GM19193 (cell line): ENCODE data around the gene CDKAL1.

ENCODE experiments used
- POLR2A ChIP-seq: IDR thresholded peaks from 4 replicates; pipeline ENCODE4 v1.6.1; 2011; ENCODE audit not compliant: insufficient read depth, insufficient read length; ENCODE audit errors: extremely low read depth

CDKAL1 gene

DNA sequence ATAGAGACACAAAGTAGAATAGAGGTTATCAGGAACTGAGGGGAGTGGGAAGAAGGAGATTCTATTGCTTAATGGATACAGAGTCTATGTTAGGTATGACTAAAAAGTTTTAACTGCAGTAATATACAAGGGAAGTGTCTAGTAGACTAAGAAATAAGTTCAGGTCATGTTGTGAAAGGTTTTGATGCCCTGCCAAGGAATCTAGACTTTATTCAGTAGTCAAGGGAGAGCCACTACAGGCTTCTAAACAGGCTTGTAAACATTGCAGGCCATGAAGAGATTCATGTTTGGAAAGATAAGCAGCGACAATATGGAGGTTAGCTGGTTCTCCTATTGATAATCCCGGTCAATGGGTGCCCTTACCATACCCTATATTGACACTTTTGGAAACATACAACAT is 706.5 kb downstream of the CDKAL1 start:
- TF ChIP-seq POLR2A: no peak

DNA sequence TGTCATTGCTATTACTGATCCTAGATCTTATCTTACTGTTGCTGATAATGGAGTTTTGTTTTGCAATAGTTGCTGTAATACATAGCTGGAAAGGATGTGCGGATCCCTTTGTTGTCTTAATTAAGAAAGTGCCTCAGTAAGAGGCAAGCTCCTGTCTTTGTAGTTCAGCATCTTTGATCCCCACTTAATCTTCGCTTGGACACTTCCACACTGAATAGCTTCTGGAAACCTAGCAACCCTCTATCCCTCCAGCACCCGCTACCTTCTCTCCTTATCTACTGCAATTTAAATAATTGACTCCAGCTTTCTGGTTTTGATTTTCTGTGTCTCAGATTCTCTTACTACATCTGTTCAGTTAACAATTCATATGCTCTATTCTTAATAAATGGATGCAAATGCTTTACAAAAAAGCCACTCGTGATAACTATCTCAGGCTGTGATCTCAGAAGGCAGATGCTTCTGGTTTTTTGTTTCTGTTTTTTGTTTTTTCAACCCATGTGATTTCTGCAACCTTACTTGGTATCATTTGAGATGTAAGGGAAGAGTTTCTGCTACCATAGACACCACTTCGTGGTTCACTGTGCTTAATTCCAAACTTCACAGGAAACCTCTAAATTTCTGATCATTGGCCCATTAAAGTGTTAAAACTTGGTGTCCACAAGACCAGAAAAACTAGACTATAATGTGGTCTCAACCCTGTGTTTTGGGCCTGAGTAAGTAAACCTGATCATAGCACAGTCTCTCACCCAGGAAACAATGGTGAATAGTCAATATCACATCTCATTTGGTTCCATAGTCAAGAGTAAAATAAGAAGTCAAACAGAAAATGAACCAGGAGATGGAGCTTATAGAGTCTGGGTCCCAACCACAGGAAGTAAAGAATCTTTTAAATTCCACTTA is 707.2 kb downstream of the CDKAL1 start:
- no peak for TF ChIP-seq POLR2A

DNA sequence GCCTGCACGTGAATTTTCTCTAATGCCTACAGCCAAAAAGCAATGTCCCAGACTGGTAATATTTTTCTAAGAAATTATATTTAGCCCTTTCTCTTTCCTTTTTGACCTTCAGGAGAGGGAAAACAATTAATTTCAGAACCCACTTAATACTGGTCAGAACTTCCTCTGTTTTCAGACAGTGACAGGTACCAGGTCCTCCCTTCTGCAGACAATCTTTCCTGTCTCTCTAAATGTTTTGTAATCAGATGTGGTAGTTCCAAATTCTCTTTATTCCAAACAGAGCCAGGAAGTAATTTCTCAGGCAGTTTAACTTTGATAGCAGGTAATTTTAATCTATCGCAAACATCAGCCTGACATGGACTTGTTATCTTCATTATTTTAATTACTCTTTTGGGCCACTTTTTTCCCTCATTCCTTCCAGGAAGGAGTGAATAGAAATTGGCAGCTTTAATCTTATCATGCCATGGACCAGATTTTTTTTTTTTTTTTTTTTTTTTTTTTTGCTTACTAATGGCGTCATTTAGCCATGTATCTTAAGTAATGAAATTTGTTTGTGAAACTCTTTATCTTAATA is 710.7 kb downstream of the CDKAL1 start:
- TF ChIP-seq POLR2A: no peak

DNA sequence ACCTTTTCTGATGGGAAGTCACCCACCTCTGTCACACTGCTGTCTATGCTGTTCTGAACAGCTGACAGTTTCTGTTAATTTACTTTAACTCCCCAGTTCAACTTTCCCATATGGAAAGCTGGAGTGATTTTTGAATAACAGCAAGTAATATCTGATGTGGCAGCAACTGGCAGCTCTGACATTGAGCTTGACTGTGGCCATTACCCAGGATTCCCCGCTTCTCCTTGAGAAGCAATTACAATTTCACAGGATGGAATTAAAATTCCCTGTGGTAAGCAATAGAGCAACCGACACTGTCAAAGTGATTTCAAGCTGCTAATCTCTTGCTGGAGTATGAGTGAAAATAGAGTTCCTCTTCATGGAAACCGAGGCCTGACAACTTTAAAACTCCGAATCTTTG is 711.2 kb downstream of the CDKAL1 start:
- TF ChIP-seq POLR2A: no peak

DNA sequence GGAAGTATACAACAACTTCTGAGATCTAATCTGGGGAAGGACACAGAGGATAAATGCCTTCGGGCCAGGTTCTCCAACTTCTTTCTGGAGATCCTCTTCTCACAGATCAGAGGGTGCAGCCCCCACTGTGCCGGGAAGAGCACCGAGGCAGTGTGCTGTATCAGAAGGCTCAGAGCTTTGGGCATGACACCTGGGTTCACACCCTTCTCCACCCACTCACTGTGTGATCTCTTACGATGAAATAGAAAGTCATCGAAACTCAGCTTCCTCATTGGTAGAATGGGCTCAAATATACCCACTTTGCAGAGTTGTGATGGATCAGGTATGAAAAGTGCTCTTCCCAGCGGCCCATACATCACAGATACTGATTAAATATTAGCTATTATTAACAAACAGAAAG is 711.8 kb downstream of the CDKAL1 start:
- no peak for TF ChIP-seq POLR2A

DNA sequence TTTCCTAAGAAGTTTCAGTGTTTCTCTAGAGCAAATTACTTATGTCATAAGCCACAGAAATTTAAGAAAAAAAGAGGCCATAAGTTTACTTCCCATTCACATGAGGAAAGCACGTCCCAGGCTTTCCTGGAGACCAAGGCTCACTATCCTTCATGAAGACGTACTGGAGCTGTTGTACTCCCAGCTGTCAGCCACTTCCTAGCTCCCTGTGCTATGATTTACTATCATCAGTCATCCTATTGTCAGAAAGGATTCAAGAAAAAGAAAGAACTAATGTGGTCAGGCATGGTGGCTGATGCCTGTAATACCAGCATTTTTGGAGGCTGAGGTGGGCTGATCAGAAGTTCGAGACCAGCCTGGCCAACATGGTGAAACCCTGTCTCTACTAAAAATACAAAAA is 721.9 kb downstream of the CDKAL1 start:
- TF ChIP-seq POLR2A: no peak

DNA sequence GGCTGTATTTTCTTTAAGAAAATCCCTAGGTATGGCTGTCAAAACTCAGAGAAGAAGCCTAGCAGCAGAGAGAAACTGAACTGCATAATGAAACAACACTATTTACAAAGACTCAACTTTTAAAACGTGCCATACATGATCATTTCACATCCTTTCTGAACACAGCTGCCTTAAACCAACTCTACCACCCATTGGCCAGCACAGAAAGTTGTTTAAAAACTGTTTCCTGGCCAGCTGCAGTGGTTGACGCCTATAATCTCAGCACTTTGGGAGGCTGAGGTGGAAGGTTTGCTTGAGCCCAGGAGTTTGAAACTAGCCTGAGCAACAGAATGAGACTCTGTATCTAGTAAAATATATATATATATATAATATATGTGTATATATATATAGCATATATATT is 722.9 kb downstream of the CDKAL1 start:
- TF ChIP-seq POLR2A: no peak

DNA sequence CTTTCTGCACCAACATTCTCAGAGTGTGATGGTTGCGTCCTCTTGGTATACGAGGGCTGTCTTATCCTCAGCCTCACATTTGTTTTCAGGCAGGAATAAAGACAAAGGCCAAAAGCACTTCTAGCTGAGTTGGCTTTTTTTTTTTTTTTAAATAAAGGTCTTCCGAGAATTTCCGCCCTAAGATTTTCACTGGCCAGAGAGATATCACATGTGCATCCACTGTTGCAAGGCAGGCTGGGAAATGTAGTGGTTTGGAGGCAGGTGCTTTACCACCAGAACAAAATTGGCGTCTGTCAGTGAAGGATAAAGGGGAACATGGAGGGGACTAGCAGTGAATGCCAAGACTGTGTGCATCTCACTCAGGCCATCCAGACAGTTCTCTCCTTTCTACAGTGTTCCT is 724.4 kb downstream of the CDKAL1 start:
- no peak for TF ChIP-seq POLR2A

DNA sequence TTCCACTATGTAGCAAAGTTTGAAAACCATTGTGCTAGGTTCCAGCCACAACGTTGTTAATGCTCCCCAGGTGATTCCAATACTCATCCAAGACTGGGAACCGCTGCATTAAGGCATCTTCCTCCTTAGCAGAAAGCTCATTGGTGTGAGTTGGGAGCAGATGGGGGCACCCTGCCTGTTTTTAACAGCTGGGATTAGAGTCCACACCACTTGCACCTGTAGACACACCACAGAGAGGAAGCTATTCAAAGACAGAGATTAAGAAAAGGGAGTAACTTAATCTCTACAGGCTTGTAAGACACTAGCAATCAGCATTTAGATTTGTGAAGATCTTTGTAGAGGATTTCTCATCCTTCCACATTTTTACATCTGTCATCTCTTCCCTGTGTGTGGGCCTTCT is 725.4 kb downstream of the CDKAL1 start:
- TF ChIP-seq POLR2A: no peak

DNA sequence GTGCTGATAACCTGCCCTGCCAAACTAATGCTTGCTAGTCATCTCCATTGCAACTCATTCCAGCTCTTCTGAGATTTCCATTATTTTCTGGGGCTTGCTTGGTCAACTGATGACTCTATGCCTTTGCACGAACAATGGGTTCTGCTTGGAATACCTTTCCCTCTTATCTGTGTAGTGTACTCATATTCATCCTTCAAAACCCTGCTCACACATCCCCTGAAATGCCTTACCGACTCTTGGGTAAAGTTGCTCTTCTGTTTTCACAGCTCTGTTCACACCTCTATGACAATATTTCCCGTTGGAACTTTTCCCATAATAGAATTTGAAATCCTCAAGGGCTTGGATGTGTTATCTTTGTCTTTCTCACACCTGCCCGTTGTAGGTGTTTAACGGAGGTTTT is 728.2 kb downstream of the CDKAL1 start:
- TF ChIP-seq POLR2A: no peak

DNA sequence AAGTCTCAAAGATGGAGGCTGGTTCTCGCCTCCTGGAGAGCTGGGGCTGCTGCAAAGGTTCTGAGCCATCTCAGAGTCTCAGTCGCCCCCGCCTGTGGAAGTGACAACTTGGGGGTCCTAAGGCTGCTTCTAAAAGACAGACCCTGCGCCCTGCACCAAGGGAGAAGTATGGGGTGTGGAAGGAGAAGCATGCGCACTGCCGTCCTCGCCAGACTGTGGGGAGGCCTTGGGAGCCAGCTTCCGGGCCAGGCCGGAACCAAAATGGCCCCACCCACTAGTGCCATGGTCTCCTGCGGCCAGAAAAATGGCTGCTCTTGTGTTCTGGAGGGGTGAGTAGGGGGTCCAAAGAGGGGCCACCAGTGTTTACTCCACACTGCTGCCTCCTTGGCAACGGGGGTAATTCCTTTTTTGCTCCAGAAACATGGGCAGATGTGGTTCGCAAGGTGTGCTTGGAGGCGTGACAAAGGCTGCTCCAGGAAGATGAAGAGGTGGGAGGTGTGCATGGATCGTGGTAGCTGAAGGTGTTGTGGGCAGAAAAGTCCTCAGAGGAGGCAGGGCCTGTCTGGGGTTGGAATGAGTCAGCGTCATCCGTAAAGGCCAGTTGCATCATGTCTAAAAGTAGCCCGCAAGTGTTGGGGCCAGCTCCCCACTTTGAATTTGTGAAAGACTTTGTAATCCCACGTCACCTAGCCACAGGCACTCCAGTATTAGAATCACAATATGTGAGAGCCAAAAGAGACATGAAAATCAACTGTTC is 729.5 kb downstream of the CDKAL1 start:
- TF ChIP-seq POLR2A: no peak

DNA sequence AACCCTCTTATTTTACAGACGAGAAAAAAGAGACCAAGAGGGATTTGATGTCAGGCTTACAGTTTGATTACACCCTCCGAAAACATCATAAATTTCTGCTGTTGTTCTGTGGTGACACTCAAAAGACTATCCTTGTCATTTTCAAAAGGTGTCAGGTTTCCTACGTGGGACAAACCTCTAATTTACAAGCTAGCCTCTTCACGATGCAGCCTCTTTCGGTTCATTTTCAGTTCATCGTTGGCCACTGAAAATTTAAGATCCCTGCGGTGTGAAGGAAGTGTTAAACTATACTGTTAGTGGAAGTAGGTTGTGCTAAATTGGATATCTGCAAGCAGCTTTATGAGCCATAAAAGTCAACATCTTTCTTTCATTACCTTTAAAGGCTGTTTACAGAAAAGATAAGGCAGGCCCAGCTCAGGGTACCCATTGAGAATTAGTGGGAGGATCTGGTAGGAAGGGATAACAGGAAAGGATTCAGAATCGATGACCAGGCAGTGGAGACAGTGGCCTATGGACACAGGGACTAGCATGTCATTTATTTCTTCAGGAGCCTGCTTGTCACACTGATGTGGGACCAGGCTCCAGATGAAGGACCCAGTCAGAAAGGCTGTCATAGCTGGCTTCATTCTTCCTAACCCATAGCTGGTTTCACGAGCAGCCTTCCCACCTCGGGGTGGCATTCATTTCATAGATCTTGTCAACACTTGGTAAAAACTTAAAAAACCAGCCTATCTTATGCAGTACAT is 730.2 kb downstream of the CDKAL1 start:
- TF ChIP-seq POLR2A: no peak

DNA sequence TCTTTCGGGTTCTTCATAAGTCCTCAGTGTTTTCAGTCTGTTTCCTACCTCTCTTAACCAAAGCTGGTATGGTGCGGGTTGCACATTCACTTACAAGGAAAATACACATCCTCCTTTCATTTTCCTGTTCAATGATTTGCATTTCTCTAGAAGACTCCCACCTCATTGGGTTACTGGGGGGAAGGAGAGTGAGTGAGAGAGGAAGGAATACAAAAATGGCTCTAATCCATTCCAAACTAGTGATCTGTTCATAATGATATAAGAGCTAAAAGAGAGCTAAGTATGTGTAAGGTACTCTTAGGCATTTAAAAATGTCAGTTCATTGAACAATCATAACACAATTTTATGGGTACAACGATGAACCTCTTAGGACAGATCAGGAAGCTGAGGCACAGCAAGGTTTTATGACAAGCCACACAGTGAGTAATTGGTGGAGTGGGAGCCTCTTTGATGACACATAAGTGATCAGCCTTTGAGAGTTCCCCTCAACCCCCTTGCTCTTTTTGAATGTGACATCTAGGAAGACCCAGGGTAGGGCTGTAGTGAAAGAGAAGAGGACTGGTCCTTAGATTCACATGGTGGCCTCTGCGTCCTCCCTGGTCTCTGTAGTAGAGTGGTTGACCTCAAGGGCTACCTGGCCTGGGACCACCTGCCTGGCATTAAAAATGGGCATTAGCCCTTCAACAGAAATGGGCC is 730.9 kb downstream of the CDKAL1 start:
- no peak for TF ChIP-seq POLR2A

DNA sequence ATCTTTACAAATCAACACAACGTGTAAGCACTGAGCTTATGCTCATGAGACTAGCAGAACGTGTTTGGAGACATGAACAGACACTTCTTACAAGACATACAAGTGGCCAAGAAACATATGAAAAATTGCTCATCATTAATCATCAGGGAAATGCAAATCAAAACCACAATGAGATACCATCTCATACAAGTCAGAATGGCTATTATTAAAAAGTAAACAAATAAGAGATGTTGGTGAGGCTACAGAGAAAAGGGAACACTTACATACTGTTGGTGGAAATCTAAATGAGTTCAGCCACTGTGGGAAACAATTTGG is 731.4 kb downstream of the CDKAL1 start:
- TF ChIP-seq POLR2A: no peak

DNA sequence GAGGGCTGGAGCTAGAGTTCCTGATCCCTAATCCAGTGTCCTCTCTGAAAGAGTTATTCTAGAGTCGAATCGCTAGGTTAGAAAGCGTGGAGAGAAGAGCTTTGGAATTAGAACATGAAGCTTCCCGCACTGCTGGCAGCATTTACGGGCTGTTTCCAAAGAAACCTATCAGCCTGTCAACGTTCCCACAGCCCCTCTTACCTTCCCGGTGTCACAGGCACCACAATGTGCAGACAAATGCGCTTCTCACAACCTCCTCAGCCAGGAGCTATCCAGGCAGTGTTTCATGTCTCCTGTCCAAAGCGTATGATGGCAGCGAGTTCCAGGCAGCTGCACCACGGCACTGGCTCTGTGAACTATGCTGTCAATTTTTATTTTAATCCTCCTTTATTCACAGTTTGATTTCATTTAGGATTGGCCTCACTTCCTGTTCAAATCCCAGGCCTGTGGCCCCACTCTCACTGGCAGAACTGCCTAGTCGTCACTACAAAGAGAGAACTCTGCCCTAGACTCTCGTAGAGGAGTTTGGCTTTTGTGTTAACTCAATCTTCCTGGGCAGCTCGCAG is 736.5 kb downstream of the CDKAL1 start:
- no peak for TF ChIP-seq POLR2A
